Left renal pelvis (tissue), 4 donors: ENCODE results near the gene CRLF2. TPM values are rescaled to one million over a fixed set of nuclear protein-coding genes. Genes with fewer than 3 reads are reported as not detected.
A peak's percentile ranks its signal among the peaks of the same experiment; 100 is the strongest.
"Not testable (repeated sequence)": the region's sequence is repeated elsewhere in the genome, so short reads cannot be mapped to it uniquely, and the experiment has no call there.

ENCODE experiments used
- DNase-seq, 4 donors: peaks; one replicate each; pipeline ENCODE4 v3.0.0-alpha.2; 2013; ENCODE audit warnings: low read depth in 4 of 4, low spot score in 3 of 4
- polyA plus RNA-seq, 4 donors: library from polyadenylated mRNA; unstranded; fragments of 120-200 nt; gene quantifications; one replicate each; pipeline ENCODE4 v1.2.1, GENCODE V29; 2013; ENCODE audit not compliant: insufficient read length in 4 of 4

Gene CRLF2
- polyA plus RNA-seq, 4 donors: not detected

GRCh38 chrX:1215123-1215823, 2.8 kb upstream of the CRLF2 start:
- DNase-seq: no peak

GRCh38 chrX:1213971-1214370, 1.5 kb upstream of the CRLF2 start:
- no peak for DNase-seq

- DNase-seq: no peak
These were observed 1.6 kb downstream of the CRLF2 start for GRCh38 chrX:1210844-1211243.

- DNase-seq: no peak
These were observed 4.9 kb downstream of the CRLF2 start for GRCh38 chrX:1207496-1208025.

GRCh38 chrX:1205681-1206611, 6.5 kb downstream of the CRLF2 start:
- DNase-seq: peak; percentile 66 to 78 (median 74)

GRCh38 chrX:1202251-1202650, 10.2 kb downstream of the CRLF2 start:
- DNase-seq: no peak

GRCh38 chrX:1196436-1196835, 16.0 kb downstream of the CRLF2 start:
- no peak for DNase-seq

- DNase-seq: not testable (repeated sequence)
These were observed 20.3 kb downstream of the CRLF2 start for GRCh38 chrX:1192196-1192595.

GRCh38 chrX:1190596-1191145, 21.8 kb downstream of the CRLF2 start:
- DNase-seq: no peak

- DNase-seq: no peak
These were observed 26.9 kb downstream of the CRLF2 start for GRCh38 chrX:1185561-1185960.

GRCh38 chrX:1182211-1182610, 30.2 kb downstream of the CRLF2 start:
- no peak for DNase-seq

- not testable (repeated sequence) for DNase-seq
These were observed 30.8 kb downstream of the CRLF2 start for GRCh38 chrX:1181661-1182060.

- DNase-seq: no peak
These were observed 31.3 kb downstream of the CRLF2 start for GRCh38 chrX:1181170-1181569.

GRCh38 chrX:1178580-1179057, 33.8 kb downstream of the CRLF2 start:
- DNase-seq: no peak

- not testable (repeated sequence) for DNase-seq
These were observed 35.7 kb downstream of the CRLF2 start for GRCh38 chrX:1176531-1177320.

GRCh38 chrX:1174609-1175545, 37.6 kb downstream of the CRLF2 start:
- not testable (repeated sequence) for DNase-seq

- not testable (repeated sequence) for DNase-seq
These were observed 39.0 kb downstream of the CRLF2 start for GRCh38 chrX:1173435-1173834.

- DNase-seq: no peak
These were observed 40.0 kb downstream of the CRLF2 start for GRCh38 chrX:1172496-1172895.

- DNase-seq: not testable (repeated sequence)
These were observed 40.5 kb downstream of the CRLF2 start for GRCh38 chrX:1171915-1172314.
